SW 1271 (cell line): ENCODE data around the gene TAGLN.

Source experiments
- DNase-seq, 2 experiments: peaks; one replicate each; lab custom pipeline; 2025; lab: John Stamatoyannopoulos, UW

The TAGLN gene

DNA sequence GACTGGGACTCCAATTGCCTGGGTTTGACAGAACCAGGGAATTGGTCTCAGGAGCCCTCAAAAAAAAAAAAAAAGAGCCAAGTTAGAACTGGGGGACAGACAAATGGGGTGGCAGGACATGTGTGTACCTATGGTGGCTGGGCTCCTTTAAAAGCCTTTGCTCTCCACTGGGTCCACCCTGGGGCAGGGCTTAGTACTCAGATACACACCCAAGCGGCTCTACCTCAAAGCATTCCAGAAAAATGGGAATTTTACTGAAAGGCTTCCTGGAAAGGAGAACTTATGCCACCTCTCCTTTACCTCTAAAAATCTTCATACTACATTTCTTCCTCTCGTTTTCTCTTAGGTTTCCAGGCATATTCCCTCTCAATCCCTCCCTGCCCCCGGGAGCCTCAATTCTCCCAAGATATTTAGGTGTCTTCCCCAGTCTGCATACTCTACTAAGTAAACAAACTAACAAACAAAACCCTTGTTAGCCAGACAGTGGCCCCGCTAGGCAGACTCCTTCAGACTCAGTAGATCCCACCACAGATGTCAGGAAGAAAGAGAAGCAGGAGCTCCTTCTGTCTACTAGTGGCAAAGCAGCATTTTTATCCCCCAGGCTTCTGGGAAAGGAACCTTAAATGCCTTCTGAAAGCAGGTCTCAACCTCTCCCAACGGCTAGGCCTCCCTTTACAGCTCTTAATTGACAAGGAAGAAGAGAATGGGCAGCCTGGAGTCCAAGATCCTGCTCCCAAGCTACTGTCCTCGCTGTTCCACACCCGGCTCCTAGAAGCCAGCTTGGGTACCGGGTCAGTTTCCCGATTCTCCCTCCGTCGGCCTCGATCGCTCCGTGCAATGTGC, 32.0 kb downstream of the TAGLN start:
- DNase-seq, result no peak

DNA sequence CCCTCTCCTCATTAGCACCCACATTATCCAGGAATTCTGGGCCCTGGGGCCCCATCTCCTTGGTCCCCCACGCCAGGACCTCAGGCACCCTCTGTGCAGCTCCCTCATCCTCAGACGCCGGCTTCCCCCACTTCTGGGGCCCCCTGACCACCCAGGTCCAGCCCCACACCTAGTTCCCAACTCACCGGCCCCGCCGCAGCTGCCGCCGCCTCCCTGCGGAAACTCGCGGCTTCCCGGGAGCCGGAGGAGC, 32.6 kb downstream of the TAGLN start, which contains the start of gene PCSK7:
Gene PCSK7, minus strand, starts transcription at position 232 of the 250 bp plus-strand sequence. CDS start 2,229 bp downstream, outside the sequence.
- no peak for DNase-seq

- peak; percentile 28 to 39 for DNase-seq
Observed at GRCh38 chr11:117232092-117232878, 33.1 kb downstream of the TAGLN start, which contains the start of gene RNF214. RNF214 (plus strand) TSS chr11:117232671; CDS start chr11:117234273, 1,602 bp downstream.

DNA sequence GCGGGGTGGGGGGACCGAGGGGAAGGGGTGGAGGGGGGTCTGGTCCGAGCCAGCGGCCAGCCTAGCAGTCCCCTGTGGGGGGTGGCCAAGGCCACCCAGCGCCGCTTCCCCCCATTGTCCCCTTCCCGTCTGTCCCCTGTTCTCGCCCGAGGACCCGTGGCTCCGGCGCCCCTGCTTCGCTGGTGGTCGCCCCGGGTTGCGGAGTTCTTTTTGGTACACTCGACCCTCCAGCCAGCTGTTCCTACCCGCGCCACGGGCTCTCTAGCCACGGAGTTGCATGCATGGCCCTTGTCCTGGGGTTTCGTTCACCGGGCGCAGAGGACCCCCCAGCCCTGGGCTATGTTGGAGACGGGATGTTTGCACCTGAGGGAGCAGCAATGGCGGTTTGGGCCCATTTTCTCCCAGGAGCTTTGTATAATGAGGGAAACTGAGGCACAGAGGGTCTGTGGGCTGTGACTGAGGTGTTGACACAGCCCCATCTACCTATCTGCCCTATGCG, 33.8 kb downstream of the TAGLN start:
- DNase-seq, result no peak

DNA sequence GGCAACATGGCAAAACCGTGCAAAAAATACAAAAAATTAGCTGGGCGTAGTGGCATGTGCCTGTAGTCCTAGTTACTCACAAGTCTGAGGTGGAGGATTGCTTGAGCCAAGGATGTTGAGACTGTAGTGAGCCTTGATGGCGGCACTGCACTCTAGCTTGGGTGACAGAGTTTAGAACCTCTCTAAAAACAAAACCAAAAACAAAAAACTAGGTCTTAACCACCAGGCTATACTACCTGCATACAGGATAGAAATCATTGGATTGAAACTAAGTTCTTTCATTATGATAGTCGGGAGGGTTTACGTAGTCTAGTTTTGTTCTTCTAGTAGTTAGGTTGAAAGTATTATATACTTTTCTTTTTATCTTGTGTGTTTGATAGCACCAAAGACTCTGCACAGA, 39.1 kb downstream of the TAGLN start:
- DNase-seq, result no peak

- peak in 1 of 2 experiments; percentile 3 for DNase-seq
Observed at GRCh38 chr11:117239295-117239694, 40.1 kb downstream of the TAGLN start.

GRCh38 chr11:117248341-117248740, 49.2 kb downstream of the TAGLN start:
- no peak for DNase-seq

- DNase-seq, result no peak
Observed at GRCh38 chr11:117249571-117249970, 50.4 kb downstream of the TAGLN start.

- no peak for DNase-seq
Observed at GRCh38 chr11:117251506-117251905, 52.3 kb downstream of the TAGLN start.

DNA sequence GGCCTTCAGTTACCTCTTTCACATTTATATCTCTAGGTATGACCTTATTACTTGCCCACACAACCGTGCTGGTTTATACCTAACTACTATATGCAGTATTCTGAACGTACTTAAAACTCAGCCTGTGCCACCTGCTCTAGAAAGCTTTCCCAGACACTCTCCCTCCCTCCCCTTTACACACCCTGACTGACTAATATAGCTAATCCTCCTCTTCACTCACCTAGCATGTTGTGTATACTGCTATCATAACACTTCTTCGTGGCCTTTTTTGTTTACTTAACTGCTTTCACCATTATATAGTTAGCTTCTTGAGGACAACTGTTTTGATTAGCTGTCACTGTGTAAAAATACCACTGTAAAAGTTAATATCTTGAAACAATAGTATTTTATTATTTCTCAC, 56.8 kb downstream of the TAGLN start:
- DNase-seq, result no peak

- DNase-seq, result no peak
Observed at GRCh38 chr11:117256573-117256972, 57.4 kb downstream of the TAGLN start.
